Measurements from ENCODE around the gene NCK1.

NCK1 gene

GRCh38 chr3:136861890-136862616 is at the start of gene NCK1:
NCK1 (plus strand) TSS chr3:136862208; CDS start chr3:136928002, 65,794 bp downstream.
- peak; percentile 99 for DNase-seq (ENCODE audit: low read depth, low spot score)

GRCh38 chr3:136817448-136817847 is 44.6 kb upstream of the NCK1 start:
- DNase-seq (ENCODE audit: low read depth, low spot score) = no peak

GRCh38 chr3:136818191-136818768 is 43.7 kb upstream of the NCK1 start:
- no peak for DNase-seq (ENCODE audit: low read depth, low spot score)

- DNase-seq (ENCODE audit: low read depth, low spot score) = no peak
Observed at GRCh38 chr3:136818769-136819391, 43.1 kb upstream of the NCK1 start, which contains the start of gene SLC35G2. SLC35G2 (plus strand) TSS chr3:136819126; CDS start chr3:136854461, 35,335 bp downstream.

GRCh38 chr3:136819392-136819730 is 42.6 kb upstream of the NCK1 start:
- no peak for DNase-seq (ENCODE audit: low read depth, low spot score)

GRCh38 chr3:136819731-136820679 is 42.0 kb upstream of the NCK1 start:
- DNase-seq (ENCODE audit: low read depth, low spot score) = no peak

GRCh38 chr3:136831461-136831860 is 30.5 kb upstream of the NCK1 start:
- DNase-seq (ENCODE audit: low read depth, low spot score) = no peak

GRCh38 chr3:136835089-136835812 is 26.8 kb upstream of the NCK1 start:
- no peak for DNase-seq (ENCODE audit: low read depth, low spot score)

- DNase-seq (ENCODE audit: low read depth, low spot score) = no peak
Observed at GRCh38 chr3:136835813-136836510, 26.0 kb upstream of the NCK1 start.

- DNase-seq (ENCODE audit: low read depth, low spot score) = no peak
Observed at GRCh38 chr3:136836511-136837156, 25.4 kb upstream of the NCK1 start.

- DNase-seq (ENCODE audit: low read depth, low spot score) = no peak
Observed at GRCh38 chr3:136838641-136839555, 23.1 kb upstream of the NCK1 start.

- no peak for DNase-seq (ENCODE audit: low read depth, low spot score)
Observed at GRCh38 chr3:136839556-136839931, 22.5 kb upstream of the NCK1 start.

- DNase-seq (ENCODE audit: low read depth, low spot score) = no peak
Observed at GRCh38 chr3:136840252-136840651, 21.8 kb upstream of the NCK1 start.

GRCh38 chr3:136842294-136842693 is 19.7 kb upstream of the NCK1 start:
- no peak for DNase-seq (ENCODE audit: low read depth, low spot score)

- no peak for DNase-seq (ENCODE audit: low read depth, low spot score)
Observed at GRCh38 chr3:136844724-136845123, 17.3 kb upstream of the NCK1 start.

- no peak for DNase-seq (ENCODE audit: low read depth, low spot score)
Observed at GRCh38 chr3:136852180-136852579, 9.8 kb upstream of the NCK1 start.

GRCh38 chr3:136856665-136857064 is 5.3 kb upstream of the NCK1 start:
- DNase-seq (ENCODE audit: low read depth, low spot score) = no peak

- DNase-seq (ENCODE audit: low read depth, low spot score) = no peak
Observed at GRCh38 chr3:136858381-136858780, 3.6 kb upstream of the NCK1 start.

GRCh38 chr3:136860541-136860940 is 1.5 kb upstream of the NCK1 start:
- no peak for DNase-seq (ENCODE audit: low read depth, low spot score)
